A549 (cell line): ENCODE results near the gene PAQR6. TPM values are rescaled to one million over a fixed set of nuclear protein-coding genes. Genes with fewer than 3 reads are reported as not detected.
A peak's percentile ranks its signal among the peaks of the same experiment; 100 is the strongest.

Experiments used
- ATAC-seq, 2 experiments: fragments of 200-7000 bp in 1 of 2; fragments of >200 bp in 1 of 2; cut with Nextera tagmentation in 1 of 2; cut with Tn5 transposase in 1 of 2; 3 replicates each; pipeline versions ENCODE4 v1.8.0 to v1.9.1; 2018 to 2020; ENCODE audit warnings: mild to moderate bottlenecking in 1 of 2, moderate library complexity in 1 of 2
- CTCF ChIA-PET: fragments of 300-600 bp; sonication (Branson Sonifier 250); formaldehyde crosslinking; extraction: SDS; loops from one replicate; lab custom pipeline; 2021; ENCODE audit warnings: antibody characterized with exemption, inconsistent platforms; lab: Yijun Ruan, JAX
- POLR2A ChIA-PET: fragments of 350-600 bp; formaldehyde crosslinking; extraction: SDS; loops from one replicate; lab custom pipeline; 2021; ENCODE audit warnings: antibody characterized with exemption, inconsistent platforms; lab: Yijun Ruan, JAX
- DNase-seq, 2 experiments: peaks; one replicate each; pipeline versions ENCODE4 v3.0.0 to v3.0.0-alpha.2; 2011 to 2016; ENCODE audit warnings: low read depth in 1 of 2, low spot score in 1 of 2
- FAIRE-seq: peaks from 2 replicates; lab custom pipeline; 2011; peaks lifted over from hg19 to GRCh38; lab: Jason Lieb, UNC
- H3K27ac ChIP-seq, 2 experiments: fragments of >200 bp; sonication (Bioruptor Twin); formaldehyde crosslinking; 3 replicates each; pipeline ENCODE4 v1.5.1; 2016 to 2017
- H3K4me1 ChIP-seq: fragments of >200 bp; sonication (Bioruptor Twin); formaldehyde crosslinking; 3 replicates; pipeline ENCODE4 v1.6.1; 2016
- H3K4me2 ChIP-seq: fragments of >200 bp; sonication (Bioruptor Twin); formaldehyde crosslinking; 3 replicates; pipeline ENCODE4 v1.6.1; 2016
- H3K4me3 ChIP-seq: fragments of >200 bp; sonication (Bioruptor Twin); formaldehyde crosslinking; 3 replicates; pipeline ENCODE4 v1.5.1; 2016
- H3K9me3 ChIP-seq: fragments of >200 bp; sonication (Bioruptor Twin); formaldehyde crosslinking; 3 replicates; pipeline ENCODE4 v1.6.1; 2016
- BHLHE40 ChIP-seq: IDR thresholded peaks from 2 replicates; pipeline ENCODE4 v1.6.1; 2012; ENCODE audit warnings: low read depth, low read length, inconsistent platforms
- CBX2 ChIP-seq: fragments of 200-600 bp; sonication (generic); IDR thresholded peaks from 2 replicates; pipeline ENCODE4 v1.6.1; 2016; ENCODE audit warnings: low read depth, mild to moderate bottlenecking, borderline replicate concordance
- CEBPB ChIP-seq, 2 experiments: fragments of >200 bp in 1 of 2; sonication (Bioruptor Twin) in 1 of 2; formaldehyde crosslinking in 1 of 2; IDR thresholded peaks; 2 replicates each; pipeline ENCODE4 v1.6.1; 2012 to 2016
- CHD4 ChIP-seq: fragments of 200-600 bp; sonication (generic); IDR thresholded peaks from 2 replicates; pipeline ENCODE4 v1.6.1; 2016; ENCODE audit warnings: antibody characterized with exemption, mild to moderate bottlenecking, borderline replicate concordance
- EHMT2 ChIP-seq: fragments of 200-600 bp; sonication (generic); IDR thresholded peaks from 2 replicates; pipeline ENCODE4 v1.6.1; 2016; ENCODE audit warnings: antibody characterized with exemption, low read depth, mild to moderate bottlenecking, moderate library complexity
- ESRRA ChIP-seq: fragments of 150-350 bp; IDR thresholded peaks from 2 replicates; pipeline ENCODE4 v1.6.1; 2014; ENCODE audit warnings: mild to moderate bottlenecking, low read length, borderline replicate concordance
- FOSL2 ChIP-seq, 2 experiments: fragments of 450-650 bp in 1 of 2; fragments of >200 bp in 1 of 2; sonication (Bioruptor Twin) in 1 of 2; formaldehyde crosslinking; IDR thresholded peaks; 2 replicates each; pipeline versions ENCODE4 v1.5.0 to v1.6.1; 2016 to 2020; ENCODE audit warnings: mild to moderate bottlenecking in 1 of 2, moderate library complexity in 1 of 2
- FOXS1 ChIP-seq: fragments of 250-450 bp; sonication (Bioruptor Pico); IDR thresholded peaks from 2 replicates; pipeline ENCODE4 v1.5.0; 2020; ENCODE audit warnings: mild to moderate bottlenecking, moderate library complexity
- HDAC2 ChIP-seq: fragments of 200-600 bp; sonication (generic); IDR thresholded peaks from 2 replicates; pipeline ENCODE4 v1.6.1; 2016
- HOXB5 ChIP-seq: fragments of 250-450 bp; sonication (Bioruptor Pico); IDR thresholded peaks from 2 replicates; pipeline ENCODE4 v1.5.0; 2020; ENCODE audit warnings: mild to moderate bottlenecking, moderate library complexity
- MAFK ChIP-seq: fragments of 450-650 bp; IDR thresholded peaks from 2 replicates; pipeline ENCODE4 v1.6.1; 2014; ENCODE audit not compliant: partially characterized antibody
- MYC ChIP-seq: IDR thresholded peaks from 2 replicates; pipeline ENCODE4 v1.6.1; 2012; ENCODE audit warnings: mild to moderate bottlenecking, inconsistent platforms, low read length, improper control_type of control experiment, borderline replicate concordance
- NR3C1 ChIP-seq: fragments of >200 bp; sonication (Bioruptor Twin); formaldehyde crosslinking; IDR thresholded peaks from 3 replicates; pipeline ENCODE4 v1.6.1; 2017
- POLR2AphosphoS2 ChIP-seq: conservative IDR thresholded peaks from 2 replicates; pipeline ENCODE4 v1.6.1; 2012; ENCODE audit warnings: low read length, improper control_type of control experiment, inconsistent platforms
- RAD21 ChIP-seq, 2 experiments: fragments of >200 bp in 1 of 2; sonication (Bioruptor Twin) in 1 of 2; formaldehyde crosslinking in 1 of 2; IDR thresholded peaks in 1 of 2; conservative IDR thresholded peaks in 1 of 2; 2 replicates in 1 of 2; 3 replicates in 1 of 2; pipeline ENCODE4 v1.6.1; 2012 to 2018; ENCODE audit warnings: inconsistent platforms in 1 of 2
- SMC3 ChIP-seq: fragments of >200 bp; sonication (Bioruptor Twin); formaldehyde crosslinking; IDR thresholded peaks from 3 replicates; pipeline ENCODE4 v1.6.1; 2018; ENCODE audit warnings: inconsistent platforms
- SREBF2 ChIP-seq: fragments of 450-650 bp; IDR thresholded peaks from 2 replicates; pipeline ENCODE4 v1.6.1; 2014; ENCODE audit warnings: mild to moderate bottlenecking, moderate library complexity
- TFCP2L1 ChIP-seq: fragments of 250-450 bp; sonication (Bioruptor Pico); IDR thresholded peaks from 2 replicates; pipeline ENCODE4 v1.5.0; 2021; ENCODE audit warnings: mild to moderate bottlenecking
- TP53 ChIP-seq: fragments of 250-450 bp; sonication (Bioruptor Pico); IDR thresholded peaks from 2 replicates; pipeline ENCODE4 v1.5.0; 2021; ENCODE audit warnings: mild to moderate bottlenecking, moderate library complexity
- ZSCAN20 ChIP-seq: fragments of 250-450 bp; sonication (Bioruptor Pico); IDR thresholded peaks from 2 replicates; pipeline ENCODE4 v1.8.0; 2022; ENCODE audit warnings: mild to moderate bottlenecking, moderate library complexity
- WGBS: methylation state at CpG from one replicate; pipeline ENCODE4 v1.1.6; 2017; ENCODE audit errors: missing lambda C conversion rate; 5-methylcytosine and 5-hydroxymethylcytosine counted together
- polyA plus RNA-seq, 4 experiments: library from polyadenylated mRNA; depleted of rRNA in 3 of 4; stranded (reverse); fragments of >200 nt; fragmentation: RNase III in 1 of 4; extraction: RNeasy Plus Mini Kit Qiagen cat#74134 plus additional on column Dnase treatment in 1 of 4; gene quantifications; 2 replicates in 3 of 4; 3 replicates in 1 of 4; pipeline ENCODE4 v1.2.3, GENCODE V29; 2011 to 2017
- TF ChIP-seq, protein P1 (sequence below): fragments of >200 bp; sonication (Bioruptor Twin); formaldehyde crosslinking; IDR thresholded peaks from 3 replicates; pipeline ENCODE4 v1.5.1; 2016
- TF ChIP-seq, protein P2 (sequence below): fragments of 200-600 bp; sonication (generic); IDR thresholded peaks from 2 replicates; pipeline ENCODE4 v1.6.1; 2016; ENCODE audit warnings: antibody characterized with exemption, mild to moderate bottlenecking, moderate library complexity
- TF ChIP-seq, protein P3 (sequence below): IDR thresholded peaks from 2 replicates; pipeline ENCODE4 v1.6.1; 2012; ENCODE audit warnings: low read depth, borderline replicate concordance
- TF ChIP-seq, protein P4 (sequence below): IDR thresholded peaks from 2 replicates; pipeline ENCODE4 v1.6.1; 2012
- TF ChIP-seq, protein P5 (sequence below): fragments of 250-450 bp; sonication (Bioruptor Pico); IDR thresholded peaks from 2 replicates; pipeline ENCODE4 v1.5.0; 2021; ENCODE audit warnings: mild to moderate bottlenecking, moderate library complexity, borderline replicate concordance
- TF ChIP-seq, protein P6 (sequence below): fragments of >200 bp; sonication (Bioruptor Twin); formaldehyde crosslinking; IDR thresholded peaks from 2 replicates; pipeline ENCODE4 v1.6.1; 2016

The PAQR6 gene
- polyA plus RNA-seq, 2 of the 4 experiments (the other 2 are of a cell fraction), result 2.4 to 8.6 TPM

DNA sequence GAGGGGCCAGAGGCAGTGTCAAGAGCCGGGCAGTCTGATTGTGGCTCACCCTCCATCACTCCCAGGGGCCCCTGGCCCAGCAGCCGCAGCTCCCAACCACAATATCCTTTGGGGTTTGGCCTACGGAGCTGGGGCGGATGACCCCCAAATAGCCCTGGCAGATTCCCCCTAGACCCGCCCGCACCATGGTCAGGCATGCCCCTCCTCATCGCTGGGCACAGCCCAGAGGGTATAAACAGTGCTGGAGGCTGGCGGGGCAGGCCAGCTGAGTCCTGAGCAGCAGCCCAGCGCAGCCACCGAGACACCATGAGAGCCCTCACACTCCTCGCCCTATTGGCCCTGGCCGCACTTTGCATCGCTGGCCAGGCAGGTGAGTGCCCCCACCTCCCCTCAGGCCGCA lies 5.9 kb downstream of the PAQR6 start, which contains the start of gene BGLAP:
TSS of gene BGLAP (plus strand) at position 259 of the 400 bp plus-strand sequence. CDS start at position 307, 48 bp downstream.
- no peak for FAIRE-seq

DNA sequence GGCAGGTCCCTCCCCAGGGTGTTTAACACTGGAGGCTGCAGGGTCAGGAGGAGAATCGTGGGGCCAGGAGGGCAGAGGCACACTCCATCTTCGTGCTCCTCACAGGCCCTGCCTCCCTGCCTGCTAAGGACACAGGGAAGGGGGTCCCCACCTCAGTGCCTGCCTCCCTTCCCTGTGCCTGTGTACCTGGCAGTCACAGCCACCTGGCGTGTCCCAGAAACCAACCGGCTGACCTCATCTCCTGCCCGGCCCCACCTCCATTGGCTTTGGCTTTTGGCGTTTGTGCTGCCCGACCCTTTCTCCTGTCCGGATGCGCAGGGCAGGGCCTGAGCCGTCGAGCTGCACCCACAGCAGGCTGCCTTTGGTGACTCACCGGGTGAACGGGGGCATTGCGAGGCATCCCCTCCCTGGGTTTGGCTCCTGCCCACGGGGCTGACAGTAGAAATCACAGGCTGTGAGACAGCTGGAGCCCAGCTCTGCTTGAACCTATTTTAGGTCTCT lies 6.5 kb downstream of the PAQR6 start:
- peak; percentile 4 to 23; a peak in 4 of 6 replicates for ATAC-seq
- ChIA-PET CTCF (interaction anchor here (0.6 to 25.3 kb wide), 6 partner anchors 11 to 1735 kb away, joined by 4 to 639 read pairs (median 6); partner anchors contain the start of gene SEMA4A), POLR2A (interaction anchor here (1.2 kb wide), 1 partner anchor 9 kb away, joined by 4 read pairs; no protein-coding TSS in a partner anchor)
- Histone ChIP-seq H3K4me3 (no peak overlapping the region), H3K9me3 (no peaks in the 10 kb centered on the region), H3K27ac (0 out of 6 replicates have a peak overlapping the region, but pooled peaks of 1 of the 2 experiments have one; percentile 24), H3K4me2 (no peak overlapping the region), H3K4me1 (no peaks in the 10 kb centered on the region)
- no peak for FAIRE-seq
- TF ChIP-seq, protein P1, sequence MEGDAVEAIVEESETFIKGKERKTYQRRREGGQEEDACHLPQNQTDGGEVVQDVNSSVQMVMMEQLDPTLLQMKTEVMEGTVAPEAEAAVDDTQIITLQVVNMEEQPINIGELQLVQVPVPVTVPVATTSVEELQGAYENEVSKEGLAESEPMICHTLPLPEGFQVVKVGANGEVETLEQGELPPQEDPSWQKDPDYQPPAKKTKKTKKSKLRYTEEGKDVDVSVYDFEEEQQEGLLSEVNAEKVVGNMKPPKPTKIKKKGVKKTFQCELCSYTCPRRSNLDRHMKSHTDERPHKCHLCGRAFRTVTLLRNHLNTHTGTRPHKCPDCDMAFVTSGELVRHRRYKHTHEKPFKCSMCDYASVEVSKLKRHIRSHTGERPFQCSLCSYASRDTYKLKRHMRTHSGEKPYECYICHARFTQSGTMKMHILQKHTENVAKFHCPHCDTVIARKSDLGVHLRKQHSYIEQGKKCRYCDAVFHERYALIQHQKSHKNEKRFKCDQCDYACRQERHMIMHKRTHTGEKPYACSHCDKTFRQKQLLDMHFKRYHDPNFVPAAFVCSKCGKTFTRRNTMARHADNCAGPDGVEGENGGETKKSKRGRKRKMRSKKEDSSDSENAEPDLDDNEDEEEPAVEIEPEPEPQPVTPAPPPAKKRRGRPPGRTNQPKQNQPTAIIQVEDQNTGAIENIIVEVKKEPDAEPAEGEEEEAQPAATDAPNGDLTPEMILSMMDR, result no peak
- no peak for TF ChIP-seq MYC
- TF ChIP-seq, protein P2, sequence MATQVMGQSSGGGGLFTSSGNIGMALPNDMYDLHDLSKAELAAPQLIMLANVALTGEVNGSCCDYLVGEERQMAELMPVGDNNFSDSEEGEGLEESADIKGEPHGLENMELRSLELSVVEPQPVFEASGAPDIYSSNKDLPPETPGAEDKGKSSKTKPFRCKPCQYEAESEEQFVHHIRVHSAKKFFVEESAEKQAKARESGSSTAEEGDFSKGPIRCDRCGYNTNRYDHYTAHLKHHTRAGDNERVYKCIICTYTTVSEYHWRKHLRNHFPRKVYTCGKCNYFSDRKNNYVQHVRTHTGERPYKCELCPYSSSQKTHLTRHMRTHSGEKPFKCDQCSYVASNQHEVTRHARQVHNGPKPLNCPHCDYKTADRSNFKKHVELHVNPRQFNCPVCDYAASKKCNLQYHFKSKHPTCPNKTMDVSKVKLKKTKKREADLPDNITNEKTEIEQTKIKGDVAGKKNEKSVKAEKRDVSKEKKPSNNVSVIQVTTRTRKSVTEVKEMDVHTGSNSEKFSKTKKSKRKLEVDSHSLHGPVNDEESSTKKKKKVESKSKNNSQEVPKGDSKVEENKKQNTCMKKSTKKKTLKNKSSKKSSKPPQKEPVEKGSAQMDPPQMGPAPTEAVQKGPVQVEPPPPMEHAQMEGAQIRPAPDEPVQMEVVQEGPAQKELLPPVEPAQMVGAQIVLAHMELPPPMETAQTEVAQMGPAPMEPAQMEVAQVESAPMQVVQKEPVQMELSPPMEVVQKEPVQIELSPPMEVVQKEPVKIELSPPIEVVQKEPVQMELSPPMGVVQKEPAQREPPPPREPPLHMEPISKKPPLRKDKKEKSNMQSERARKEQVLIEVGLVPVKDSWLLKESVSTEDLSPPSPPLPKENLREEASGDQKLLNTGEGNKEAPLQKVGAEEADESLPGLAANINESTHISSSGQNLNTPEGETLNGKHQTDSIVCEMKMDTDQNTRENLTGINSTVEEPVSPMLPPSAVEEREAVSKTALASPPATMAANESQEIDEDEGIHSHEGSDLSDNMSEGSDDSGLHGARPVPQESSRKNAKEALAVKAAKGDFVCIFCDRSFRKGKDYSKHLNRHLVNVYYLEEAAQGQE, result no peak
- TF ChIP-seq CBX2, result no peak
- TF ChIP-seq SMC3, result no peak
- no peak for TF ChIP-seq SREBF2
- TF ChIP-seq BHLHE40, result no peak
- TF ChIP-seq, protein P3, sequence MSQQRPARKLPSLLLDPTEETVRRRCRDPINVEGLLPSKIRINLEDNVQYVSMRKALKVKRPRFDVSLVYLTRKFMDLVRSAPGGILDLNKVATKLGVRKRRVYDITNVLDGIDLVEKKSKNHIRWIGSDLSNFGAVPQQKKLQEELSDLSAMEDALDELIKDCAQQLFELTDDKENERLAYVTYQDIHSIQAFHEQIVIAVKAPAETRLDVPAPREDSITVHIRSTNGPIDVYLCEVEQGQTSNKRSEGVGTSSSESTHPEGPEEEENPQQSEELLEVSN, result no peak
- TF ChIP-seq FOXS1 (CRISPR knock-in tag), result no peak
- WGBS, result 57% methylated on average over 8 of the region's 15 CpGs
- no peak for DNase-seq

More for the DNA sequence above, 5.9 kb downstream of the PAQR6 start, which contains the start of gene BGLAP:
- Histone ChIP-seq H3K27ac (0 out of 6 replicates have a peak within 1 kb of the TSS, but pooled peaks of 1 of the 2 experiments have one; percentile 24), H3K4me3 (no peak within 1 kb of the TSS), H3K9me3 (no peaks in the 10 kb centered on the region), H3K4me1 (peaks cover 2% of the 10 kb centered on the region; the same call in 1 of the 3 replicates), H3K4me2 (no peak within 1 kb of the TSS)
- ATAC-seq (peak; percentile 7 to 26; a peak in 4 of 6 replicates), DNase-seq (no peak)
- POLR2A ChIA-PET, result interaction anchor here (1.2 kb wide), 1 partner anchor 9 kb away, joined by 4 read pairs; no protein-coding TSS in a partner anchor
- 89% methylated on average over 10 of the region's 14 CpGs for WGBS
- TF ChIP-seq RAD21 (conservative IDR thresholded peaks at IDR 0.05 in 1 of 2, IDR thresholded peaks at IDR 0.05 in 1 of 2), result no peak
- TF ChIP-seq FOXS1 (CRISPR knock-in tag), result no peak
- TF ChIP-seq, protein P4, sequence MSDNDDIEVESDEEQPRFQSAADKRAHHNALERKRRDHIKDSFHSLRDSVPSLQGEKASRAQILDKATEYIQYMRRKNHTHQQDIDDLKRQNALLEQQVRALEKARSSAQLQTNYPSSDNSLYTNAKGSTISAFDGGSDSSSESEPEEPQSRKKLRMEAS, result no peak
- TF ChIP-seq TP53, result no peak
- TF ChIP-seq, protein P1, result no peak
- TF ChIP-seq, protein P5, sequence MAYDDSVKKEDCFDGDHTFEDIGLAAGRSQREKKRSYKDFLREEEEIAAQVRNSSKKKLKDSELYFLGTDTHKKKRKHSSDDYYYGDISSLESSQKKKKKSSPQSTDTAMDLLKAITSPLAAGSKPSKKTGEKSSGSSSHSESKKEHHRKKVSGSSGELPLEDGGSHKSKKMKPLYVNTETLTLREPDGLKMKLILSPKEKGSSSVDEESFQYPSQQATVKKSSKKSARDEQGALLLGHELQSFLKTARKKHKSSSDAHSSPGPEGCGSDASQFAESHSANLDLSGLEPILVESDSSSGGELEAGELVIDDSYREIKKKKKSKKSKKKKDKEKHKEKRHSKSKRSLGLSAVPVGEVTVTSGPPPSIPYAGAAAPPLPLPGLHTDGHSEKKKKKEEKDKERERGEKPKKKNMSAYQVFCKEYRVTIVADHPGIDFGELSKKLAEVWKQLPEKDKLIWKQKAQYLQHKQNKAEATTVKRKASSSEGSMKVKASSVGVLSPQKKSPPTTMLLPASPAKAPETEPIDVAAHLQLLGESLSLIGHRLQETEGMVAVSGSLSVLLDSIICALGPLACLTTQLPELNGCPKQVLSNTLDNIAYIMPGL (CRISPR knock-in tag), result no peak
- TF ChIP-seq HOXB5, result no peak
- TF ChIP-seq MAFK, result no peak
- no peak for TF ChIP-seq POLR2AphosphoS2
- no peak for TF ChIP-seq ESRRA
- TF ChIP-seq, protein P6, sequence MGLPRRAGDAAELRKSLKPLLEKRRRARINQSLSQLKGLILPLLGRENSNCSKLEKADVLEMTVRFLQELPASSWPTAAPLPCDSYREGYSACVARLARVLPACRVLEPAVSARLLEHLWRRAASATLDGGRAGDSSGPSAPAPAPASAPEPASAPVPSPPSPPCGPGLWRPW, result no peak
- no peak for TF ChIP-seq BHLHE40
- no peak for TF ChIP-seq EHMT2
- TF ChIP-seq TFCP2L1 (CRISPR knock-in tag), result no peak
- no peak for TF ChIP-seq ZSCAN20 (CRISPR knock-in tag)
- TF ChIP-seq CHD4, result no peak
- TF ChIP-seq HDAC2, result no peak
- no peak for TF ChIP-seq CEBPB (IDR thresholded peaks at IDR 0.05)
- TF ChIP-seq NR3C1, result no peak
- no peak for TF ChIP-seq FOSL2 (IDR thresholded peaks at IDR 0.05)
- no peak for TF ChIP-seq FOSL2 (CRISPR knock-in tag; IDR thresholded peaks at IDR 0.05)
- CTCF ChIA-PET, result interaction anchor here (0.6 to 25.3 kb wide), 6 partner anchors 9 to 151 kb away, joined by 3 to 639 read pairs (median 6); partner anchors contain the start of gene SEMA4A
